ENCODE data around the gene MYH7B. TPM values are rescaled to one million over a fixed set of nuclear protein-coding genes. Genes with fewer than 3 reads are reported as not detected.

Gene MYH7B
- total RNA-seq, 1 experiment from 2014 or later = 0.74 TPM

GRCh38 chr20:35002426-35003210 is 47.0 kb downstream of the MYH7B start:
- intact Hi-C loops (cut with micrococcal nuclease) = no loop called here
- no peak for TF ChIP-seq ZFX (IDR thresholded peaks at IDR 0.05)
- no peak for TF ChIP-seq CTCF (IDR thresholded peaks at IDR 0.05 in 2 of 3, conservative IDR thresholded peaks at IDR 0.05 in 1 of 3; ENCODE audit: borderline replicate concordance in 1 of 3, insufficient read depth in 1 of 3, low read depth in 2 of 3, low read length in 2 of 3)
- TF ChIP-seq SP1 (IDR thresholded peaks at IDR 0.05; ENCODE audit: low read depth) = no peak
- ATAC-seq = no peak
- H3K4me1 ChIP-seq (ENCODE audit: control insufficient read depth in 1 of 2, insufficient read depth in 2 of 2, low read length in 2 of 2) = no peaks in the 10 kb centered on the region
- no peaks in the 10 kb centered on the region for H3K9me3 ChIP-seq (ENCODE audit: control insufficient read depth in 1 of 2, insufficient read depth in 1 of 2, low read depth in 1 of 2, low read length in 2 of 2)
- no peak overlapping the region for H2AFZ ChIP-seq (ENCODE audit: low read depth, low read length, poor library complexity, severe bottlenecking)
- no peak for DNase-seq (ENCODE audit: low read depth, low spot score)
- H3K27ac ChIP-seq (ENCODE audit: low read depth, low read length) = no peak overlapping the region
- no peaks in the 10 kb centered on the region for H3K27me3 ChIP-seq (ENCODE audit: insufficient read depth, low read length)
- no peaks in the 10 kb centered on the region for H4K20me1 ChIP-seq (ENCODE audit: insufficient read depth)
- H3K36me3 ChIP-seq (ENCODE audit: control insufficient read depth in 1 of 2, insufficient read depth in 2 of 2, low read length in 2 of 2) = peaks cover 12 to 26% of the 10 kb centered on the region in 2 experiments; a peak in 3 of 4 replicates
- no peaks in the 10 kb centered on the region for H3K9me2 ChIP-seq (ENCODE audit: insufficient read depth)
- H3K4me2 ChIP-seq (ENCODE audit: low read length) = no peak overlapping the region
- no TSS peak for BruUV-seq (replicated peaks)
- no peak overlapping the region for H3K9ac ChIP-seq (ENCODE audit: low read length)
- RAD21 ChIA-PET (ENCODE audit: low non-redundant PET in 1 of 2, low total read pairs in 2 of 2, uncharacterized antibody in 2 of 2, unreplicated experiment in 2 of 2) = interaction anchor here in 1 of 2 experiments (1.0 kb wide), 1 partner anchor 129 kb away, joined by 3 read pairs; no protein-coding TSS in a partner anchor
- H3K4me3 ChIP-seq (replicated peaks in 1 of 2; ENCODE audit: low read depth in 1 of 2, low read length in 2 of 2) = no peak overlapping the region
- H3K79me2 ChIP-seq (ENCODE audit: insufficient read depth, low read length) = no peaks in the 10 kb centered on the region
- CTCF ChIA-PET = interaction anchor here (3.0 kb wide), 1 partner anchor 130 kb away, joined by 19 read pairs; the partner anchor contains the start of gene GGT7
- POLR2A ChIA-PET = no interaction called here

- TF ChIP-seq EZH2 (IDR thresholded peaks at IDR 0.05) = no peak
- no peak for TF ChIP-seq POLR2AphosphoS5 (IDR thresholded peaks at IDR 0.05; ENCODE audit: low read depth, low read length)
- no peak for TF ChIP-seq SP1 (IDR thresholded peaks at IDR 0.05; ENCODE audit: low read depth)
- TF ChIP-seq CEBPB (IDR thresholded peaks at IDR 0.05; ENCODE audit: low read depth) = no peak
- no peak for TF ChIP-seq RAD21 (IDR thresholded peaks at IDR 0.05; ENCODE audit: low read depth)
- no peak for TF ChIP-seq ELF1 (IDR thresholded peaks at IDR 0.05; ENCODE audit: borderline replicate concordance, low read depth)
- no peak for TF ChIP-seq MAX (IDR thresholded peaks at IDR 0.05)
- TF ChIP-seq CBX3 (IDR thresholded peaks at IDR 0.05; ENCODE audit: low read depth) = no peak
- Histone ChIP-seq H3K9me2 (ENCODE audit: insufficient read depth) (no peaks in the 10 kb centered on the region), H3K27me3 (ENCODE audit: insufficient read depth, low read length) (no peaks in the 10 kb centered on the region), H3K4me2 (ENCODE audit: low read length) (no peak overlapping the region), H3K9me3 (ENCODE audit: control insufficient read depth in 1 of 2, insufficient read depth in 1 of 2, low read depth in 1 of 2, low read length in 2 of 2) (no peaks in the 10 kb centered on the region), H3K9ac (ENCODE audit: low read length) (no peak overlapping the region), H3K4me3 (replicated peaks in 1 of 2; ENCODE audit: low read depth in 1 of 2, low read length in 2 of 2) (no peak overlapping the region), H2AFZ (ENCODE audit: low read depth, low read length, poor library complexity, severe bottlenecking) (no peak overlapping the region), H3K36me3 (ENCODE audit: control insufficient read depth in 1 of 2, insufficient read depth in 2 of 2, low read length in 2 of 2) (peaks cover 19 to 32% of the 10 kb centered on the region in 2 experiments), H4K20me1 (ENCODE audit: insufficient read depth) (no peaks in the 10 kb centered on the region), H3K27ac (ENCODE audit: low read depth, low read length) (no peak overlapping the region), H3K4me1 (ENCODE audit: control insufficient read depth in 1 of 2, insufficient read depth in 2 of 2, low read length in 2 of 2) (no peaks in the 10 kb centered on the region), H3K79me2 (ENCODE audit: insufficient read depth, low read length) (no peaks in the 10 kb centered on the region)
- CTCF ChIA-PET = interaction anchor here (3.0 kb wide), 1 partner anchor 131 kb away, joined by 19 read pairs; the partner anchor contains the start of gene GGT7
- DNase-seq (ENCODE audit: low read depth, low spot score) (no peak), ATAC-seq (no peak)
- POLR2A ChIA-PET = no interaction called here
- BruUV-seq (replicated peaks) = no TSS peak
- intact Hi-C loops (cut with micrococcal nuclease) = no loop called here
- RAD21 ChIA-PET (ENCODE audit: low non-redundant PET in 1 of 2, low total read pairs in 2 of 2, uncharacterized antibody in 2 of 2, unreplicated experiment in 2 of 2) = interaction anchor here in 1 of 2 experiments (1.0 kb wide), 1 partner anchor 129 kb away, joined by 3 read pairs; no protein-coding TSS in a partner anchor
These were observed 47.8 kb downstream of the MYH7B start for GRCh38 chr20:35003211-35004031.
